Naive thymus-derived CD8-positive, alpha-beta T cell (primary cell): ENCODE results near the gene ZNF101. TPM values are rescaled to one million over a fixed set of nuclear protein-coding genes. Genes with fewer than 3 reads are reported as not detected.
A peak's percentile ranks its signal among the peaks of the same experiment; 100 is the strongest.

Experiments
- ATAC-seq, 2 donors: fragments of 150-1000 bp; cut with Tn5 transposase in 1 of 2; sonication (Bioruptor Pico), chemical (Tn5 transposase) in 1 of 2; 1 replicate in 1 of 2; 2 replicates in 1 of 2; pipeline ENCODE4 v1.10.0; 2021; ENCODE audit warnings: mild to moderate bottlenecking in 2 of 2, moderate library complexity in 2 of 2
- POLR2A ChIA-PET: fragments of 350-600 bp; sonication (Branson Sonifier 250); formaldehyde crosslinking; loops from one replicate; lab custom pipeline; 2021; ENCODE audit warnings: antibody characterized with exemption; lab: Charles Lee
- DNase-seq, 10 donors: peaks; one replicate each; pipeline versions ENCODE4 v3.0.0 to v3.0.0-alpha.2; 2020 to 2022
- H3K27ac Mint-ChIP-seq, 10 donors: one replicate each; pipeline ENCODE4 v1.8.0; 2020 to 2022; ENCODE audit warnings: mild to moderate bottlenecking in 10 of 10, mixed read lengths in 10 of 10, moderate library complexity in 4 of 10, inconsistent platforms in 1 of 10
- H3K27me3 Mint-ChIP-seq, 5 donors: one replicate each; pipeline ENCODE4 v1.8.0; 2021 to 2022; ENCODE audit warnings: mixed read lengths in 5 of 5
- H3K36me3 Mint-ChIP-seq, 3 donors: one replicate each; pipeline ENCODE4 v1.8.0; 2020 to 2022; ENCODE audit warnings: mixed read lengths in 3 of 3, mild to moderate bottlenecking in 2 of 3, inconsistent platforms in 1 of 3
- H3K4me1 Mint-ChIP-seq, 4 donors: one replicate each; pipeline ENCODE4 v1.8.0; 2021 to 2022; ENCODE audit warnings: mixed read lengths in 4 of 4
- H3K4me3 Mint-ChIP-seq, 10 donors: one replicate each; pipeline ENCODE4 v1.8.0; 2020 to 2022; ENCODE audit warnings: mild to moderate bottlenecking in 10 of 10, mixed read lengths in 10 of 10, moderate library complexity in 6 of 10, inconsistent platforms in 1 of 10
- H3K9me3 Mint-ChIP-seq, 9 donors: one replicate each; pipeline ENCODE4 v1.8.0; 2020 to 2022; ENCODE audit warnings: mixed read lengths in 9 of 9, mild to moderate bottlenecking in 3 of 9, inconsistent platforms in 1 of 9, moderate library complexity in 1 of 9
- polyA plus RNA-seq, 3 donors: library from polyadenylated mRNA; unstranded; fragments of 300-500 nt; fragmentation: Illumina TruSeq; gene quantifications; one replicate each; pipeline ENCODE4 v1.2.3, GENCODE V29; 2021
- total RNA-seq, 8 experiments: library from RNA in 2 of 8; stranded (reverse) in 2 of 8; gene quantifications; one replicate each; pipeline ENCODE4 v1.2.3 and lab custom pipeline; 2021 to 2026

The ZNF101 gene
- total and polyA plus RNA-seq, 5 experiments from 2014 or later: 99.7 to 269 (median 144) TPM

- POLR2A ChIA-PET: interaction anchor here (0.5 to 6.3 kb wide), 48 partner anchors 10 to 830 kb away, joined by 3 to 289 read pairs (median 4); partner anchors contain the start of genes ATP13A1, GMIP, NDUFA13 and TSSK6
Measured at GRCh38 chr19:19732579-19733501, 64.2 kb downstream of the ZNF101 start, which contains the start of gene ZNF14. ZNF14 (minus strand) TSS chr19:19733112; CDS start chr19:19732958, 154 bp downstream.

More at GRCh38 chr19:19732579-19733501, 64.2 kb downstream of the ZNF101 start, which contains the start of gene ZNF14:
- peaks cover 7 to 38% (median 27%) of the 10 kb centered on the region in 4 donors for H3K4me1 Mint-ChIP-seq
- peak within 1 kb of the TSS; percentile 89 to 99 (median 98) for H3K27ac Mint-ChIP-seq
- DNase-seq: peak; percentile 79 to 96 (median 89)
- H3K36me3 Mint-ChIP-seq: peaks cover 21 to 38% (median 36%) of the 10 kb centered on the region in 3 donors
- H3K27me3 Mint-ChIP-seq: no peaks in the 10 kb centered on the region
- peak within 1 kb of the TSS; percentile 94 to 100 (median 98) for H3K4me3 Mint-ChIP-seq
- peak; percentile 96 to 99 for ATAC-seq
- H3K9me3 Mint-ChIP-seq: peaks cover 0 to 42% (median 8%) of the 10 kb centered on the region in 9 donors

Other genes starting within 250 kb of the ZNF101 start
- gene TSSK6, start 153.3 kb upstream of the ZNF101 start, total RNA-seq: 10 to 100 TPM in 1 of 2 experiments, 1 to 10 TPM in 1; 9.3 to 10.8 TPM
- gene TSSK6, start 153.3 kb upstream of the ZNF101 start, polyA plus RNA-seq: 1 to 10 TPM in 2 of 3 donors, under 1 TPM in 1; 0.59 to 3.7 (median 3.1) TPM
- 100 to 1,000 TPM; 177 to 180 TPM for gene NDUFA13, start 152.6 kb upstream of the ZNF101 start, total RNA-seq
- 100 to 1,000 TPM; 329 to 360 (median 338) TPM for gene NDUFA13, start 152.6 kb upstream of the ZNF101 start, polyA plus RNA-seq
- gene YJEFN3, start 139.9 kb upstream of the ZNF101 start, total RNA-seq: 10 to 100 TPM; 11.1 to 12.8 TPM
- gene YJEFN3, start 139.9 kb upstream of the ZNF101 start, polyA plus RNA-seq: under 1 TPM in 2 of 3 donors, not detected in 1; 0.08 to 0.63 TPM
- gene CILP2, start 130.6 kb upstream of the ZNF101 start, total RNA-seq: under 1 TPM; 0.31 to 0.41 TPM
- gene CILP2, start 130.6 kb upstream of the ZNF101 start, polyA plus RNA-seq: under 1 TPM in 2 of 3 donors, not detected in 1; 0.56 to 0.64 TPM
- gene PBX4, start 50.2 kb upstream of the ZNF101 start, total RNA-seq: 10 to 100 TPM; 46.0 to 49.4 TPM
- gene PBX4, start 50.2 kb upstream of the ZNF101 start, polyA plus RNA-seq: 1 to 10 TPM; 2.6 to 6.9 (median 4.2) TPM
- gene LPAR2, start 40.6 kb upstream of the ZNF101 start, total RNA-seq: 10 to 100 TPM; 82.7 to 93.1 TPM
- gene LPAR2, start 40.6 kb upstream of the ZNF101 start, polyA plus RNA-seq: 10 to 100 TPM; 12.9 to 38.0 (median 16.7) TPM
- 100 to 1,000 TPM; 133 to 135 TPM for gene GMIP, start 25.2 kb upstream of the ZNF101 start, total RNA-seq
- gene GMIP, start 25.2 kb upstream of the ZNF101 start, polyA plus RNA-seq: 10 to 100 TPM; 40.6 to 72.4 (median 41.9) TPM
- 100 to 1,000 TPM; 155 to 158 TPM for gene ATP13A1, start 5.2 kb upstream of the ZNF101 start, total RNA-seq
- gene ATP13A1, start 5.2 kb upstream of the ZNF101 start, polyA plus RNA-seq: 10 to 100 TPM; 15.3 to 46.7 (median 20.7) TPM
- gene ZNF14, start 64.3 kb downstream of the ZNF101 start, total RNA-seq: 10 to 100 TPM; 39.8 TPM
- 10 to 100 TPM in 2 of 3 donors, 1 to 10 TPM in 1; 8.2 to 16.3 (median 11.4) TPM for gene ZNF14, start 64.3 kb downstream of the ZNF101 start, polyA plus RNA-seq
- 10 to 100 TPM; 85.5 to 98.7 TPM for gene ZNF506, start 152.9 kb downstream of the ZNF101 start, total RNA-seq
- 10 to 100 TPM; 23.4 to 29.6 (median 27.8) TPM for gene ZNF506, start 152.9 kb downstream of the ZNF101 start, polyA plus RNA-seq
- 10 to 100 TPM; 36.8 to 37.5 TPM for gene ZNF253, start 197.0 kb downstream of the ZNF101 start, total RNA-seq
- gene ZNF253, start 197.0 kb downstream of the ZNF101 start, polyA plus RNA-seq: 1 to 10 TPM; 7.1 to 9.4 (median 8.9) TPM
- gene ZNF93, start 232.1 kb downstream of the ZNF101 start, total RNA-seq: 10 to 100 TPM; 11.7 to 12.5 TPM
- 10 to 100 TPM in 2 of 3 donors, 1 to 10 TPM in 1; 7.7 to 11.5 (median 11.2) TPM for gene ZNF93, start 232.1 kb downstream of the ZNF101 start, polyA plus RNA-seq